Kasumi-1 (cell line): ENCODE measurements around the gene KCNIP1.

Experiments used
- DNase-seq, 2 experiments: peaks; one replicate each; lab custom pipeline; 2025; lab: John Stamatoyannopoulos, UW

KCNIP1 gene

GRCh38 chr5:170508660-170509347 is 5.0 kb downstream of the KCNIP1 start:
- peak in 1 of 2 experiments; percentile 5 for DNase-seq

GRCh38 chr5:170509348-170509660 is 5.5 kb downstream of the KCNIP1 start:
- DNase-seq, result no peak

GRCh38 chr5:170510126-170510525 is 6.3 kb downstream of the KCNIP1 start:
- DNase-seq, result no peak

GRCh38 chr5:170510559-170510958 is 6.7 kb downstream of the KCNIP1 start:
- peak in 1 of 2 experiments; percentile 5 for DNase-seq

- DNase-seq, result peak; percentile 32 to 33
These were observed 7.9 kb downstream of the KCNIP1 start for GRCh38 chr5:170511551-170512258.

- no peak for DNase-seq
These were observed 10.2 kb downstream of the KCNIP1 start for GRCh38 chr5:170513856-170514525.

GRCh38 chr5:170517411-170517810 is 13.6 kb downstream of the KCNIP1 start:
- no peak for DNase-seq

GRCh38 chr5:170518277-170518676 is 14.5 kb downstream of the KCNIP1 start:
- no peak for DNase-seq

- no peak for DNase-seq
These were observed 15.7 kb downstream of the KCNIP1 start for GRCh38 chr5:170519549-170519948.

- DNase-seq, result peak in 1 of 2 experiments; percentile 8
These were observed 16.6 kb downstream of the KCNIP1 start for GRCh38 chr5:170520372-170520771.

GRCh38 chr5:170522211-170523141 is 18.7 kb downstream of the KCNIP1 start:
- DNase-seq, result peak; percentile 13 to 15

GRCh38 chr5:170523142-170523551 is 19.3 kb downstream of the KCNIP1 start:
- DNase-seq, result no peak

GRCh38 chr5:170523830-170524229 is 20.0 kb downstream of the KCNIP1 start:
- no peak for DNase-seq

GRCh38 chr5:170524576-170524975 is 20.8 kb downstream of the KCNIP1 start:
- no peak for DNase-seq

GRCh38 chr5:170525470-170526211 is 21.8 kb downstream of the KCNIP1 start:
- no peak for DNase-seq

GRCh38 chr5:170527991-170528390 is 24.2 kb downstream of the KCNIP1 start:
- no peak for DNase-seq

- DNase-seq, result no peak
These were observed 25.2 kb downstream of the KCNIP1 start for GRCh38 chr5:170528976-170529375.

GRCh38 chr5:170532935-170533334 is 29.1 kb downstream of the KCNIP1 start:
- DNase-seq, result no peak

GRCh38 chr5:170533383-170533782 is 29.6 kb downstream of the KCNIP1 start:
- no peak for DNase-seq

- DNase-seq, result no peak
These were observed 30.4 kb downstream of the KCNIP1 start for GRCh38 chr5:170534177-170534576.

GRCh38 chr5:170534941-170535340 is 31.1 kb downstream of the KCNIP1 start:
- no peak for DNase-seq
